Panc1 (cell line): ENCODE results near the gene SLC22A12. TPM values are rescaled to one million over a fixed set of nuclear protein-coding genes. Genes with fewer than 3 reads are reported as not detected.

Experiments used
- ATAC-seq: fragments of 200-7000 bp; cut with Tn5 transposase; 2 replicates; pipeline ENCODE4 v1.9.1; 2020; ENCODE audit warnings: mild to moderate bottlenecking, moderate library complexity
- BruUV-seq: library from RNA; stranded (reverse); fragments of 400-500 nt; replicated peaks from 2 replicates; lab custom pipeline; 2021; lab: Mats Ljungman, UMichigan
- CTCF ChIA-PET: fragments of 300-600 bp; sonication (Branson Sonifier 250); formaldehyde crosslinking; loops from one replicate; lab custom pipeline; 2022; ENCODE audit warnings: antibody characterized with exemption; lab: Charles Lee
- POLR2A ChIA-PET: fragments of 300-600 bp; sonication (Branson Sonifier 250); formaldehyde crosslinking; loops from one replicate; lab custom pipeline; 2022; ENCODE audit warnings: antibody characterized with exemption; lab: Charles Lee
- DNase-seq: peaks from one replicate; pipeline ENCODE4 v3.0.0-alpha.2; 2010; ENCODE audit warnings: low read depth, low spot score
- H3K27ac ChIP-seq: 2 replicates; pipeline ENCODE4 v1.5.1; 2011; ENCODE audit warnings: mild to moderate bottlenecking, low read length, inconsistent platforms
- H3K27me3 ChIP-seq: fragments of 200-500 bp; sonication (Bioruptor generic); 2 replicates; pipeline ENCODE4 v1.6.0; 2014; ENCODE audit warnings: low read length, inconsistent platforms; ENCODE audit not compliant: control insufficient read depth, insufficient read depth
- H3K36me3 ChIP-seq: fragments of 200-500 bp; sonication (Bioruptor generic); 2 replicates; pipeline ENCODE4 v1.5.1; 2014; ENCODE audit warnings: inconsistent platforms, mild to moderate bottlenecking, low read length, moderate library complexity; ENCODE audit not compliant: control insufficient read depth, insufficient read depth
- H3K4me1 ChIP-seq: 2 replicates; pipeline ENCODE4 v1.5.1; 2011; ENCODE audit warnings: inconsistent platforms, mild to moderate bottlenecking, low read length, moderate library complexity; ENCODE audit not compliant: control insufficient read depth, insufficient read depth
- H3K4me3 ChIP-seq, 2 experiments: 2 replicates each; pipeline ENCODE4 v1.5.1; 2011 to 2012; ENCODE audit warnings: low read depth in 2 of 2, low read length in 2 of 2, mild to moderate bottlenecking in 2 of 2, inconsistent platforms in 1 of 2, moderate library complexity in 1 of 2
- H3K9me3 ChIP-seq: fragments of 200-500 bp; sonication (Bioruptor generic); 2 replicates; pipeline ENCODE4 v1.5.1; 2014; ENCODE audit warnings: low read depth, mild to moderate bottlenecking, inconsistent platforms, low read length, moderate library complexity; ENCODE audit not compliant: control insufficient read depth, insufficient read depth
- CTCF ChIP-seq: fragments of 450-650 bp; IDR thresholded peaks from 2 replicates; pipeline ENCODE4 v1.5.1; 2017; ENCODE audit warnings: mild to moderate bottlenecking
- POLR2AphosphoS5 ChIP-seq: IDR thresholded peaks from 2 replicates; pipeline ENCODE4 v1.6.1; 2012; ENCODE audit warnings: mild to moderate bottlenecking, low read depth, low read length, moderate library complexity
- SIN3A ChIP-seq: IDR thresholded peaks from 2 replicates; pipeline ENCODE4 v1.6.1; 2012; ENCODE audit warnings: low read depth, mild to moderate bottlenecking, low read length, moderate library complexity, borderline replicate concordance; ENCODE audit not compliant: insufficient read depth
- TCF7L2 ChIP-seq: IDR thresholded peaks from 2 replicates; pipeline ENCODE4 v1.6.1; 2011; ENCODE audit warnings: mild to moderate bottlenecking, low read depth, low read length, inconsistent platforms
- in situ Hi-C: cut with HindIII; loops from 2 replicates; pipeline ENCODE4 v1.10.0; 2016; ENCODE audit warnings: low sequenced_read_pairs, low pct_unique_long_range_greater_than_20kb
- intact Hi-C: fragments of 100-400 bp; cut with micrococcal nuclease; formaldehyde crosslinking; loops from one replicate; pipeline ENCODE4 v1.10.0; 2022; ENCODE audit not compliant: unreplicated experiment
- total RNA-seq: library from RNA; stranded (reverse); gene quantifications from one replicate; pipeline ENCODE4 v1.2.1, GENCODE V29; 2021; ENCODE audit not compliant: unreplicated experiment
- TF ChIP-seq, protein P1 (sequence below), 2 experiments: IDR thresholded peaks; 2 replicates each; pipeline ENCODE4 v1.6.1; 2011 to 2012; ENCODE audit warnings: low read depth in 2 of 2, control low read depth in 1 of 2, low read length in 1 of 2, mild to moderate bottlenecking in 1 of 2, moderate library complexity in 1 of 2; ENCODE audit not compliant: insufficient read depth in 1 of 2

Gene SLC22A12
- total RNA-seq, 1 experiment from 2014 or later, result not detected

GRCh38 chr11:64601605-64602465 lies 10.8 kb downstream of the SLC22A12 start:
- Histone ChIP-seq H3K4me1 (0 out of 2 replicates have a peak, but pooled peaks cover 3% of the 10 kb centered on the region), H3K27ac (no peak overlapping the region), H3K4me3 (no peak overlapping the region), H3K27me3 (no peaks in the 10 kb centered on the region), H3K36me3 (no peaks in the 10 kb centered on the region), H3K9me3 (no peaks in the 10 kb centered on the region)
- ATAC-seq (no peak), DNase-seq (no peak)
- intact Hi-C loops, result no loop called here
- in situ Hi-C loops, result no loop called here
- no TSS peak for BruUV-seq
- TF ChIP-seq POLR2AphosphoS5, result no peak
- TF ChIP-seq CTCF, result no peak
- TF ChIP-seq, protein P1, sequence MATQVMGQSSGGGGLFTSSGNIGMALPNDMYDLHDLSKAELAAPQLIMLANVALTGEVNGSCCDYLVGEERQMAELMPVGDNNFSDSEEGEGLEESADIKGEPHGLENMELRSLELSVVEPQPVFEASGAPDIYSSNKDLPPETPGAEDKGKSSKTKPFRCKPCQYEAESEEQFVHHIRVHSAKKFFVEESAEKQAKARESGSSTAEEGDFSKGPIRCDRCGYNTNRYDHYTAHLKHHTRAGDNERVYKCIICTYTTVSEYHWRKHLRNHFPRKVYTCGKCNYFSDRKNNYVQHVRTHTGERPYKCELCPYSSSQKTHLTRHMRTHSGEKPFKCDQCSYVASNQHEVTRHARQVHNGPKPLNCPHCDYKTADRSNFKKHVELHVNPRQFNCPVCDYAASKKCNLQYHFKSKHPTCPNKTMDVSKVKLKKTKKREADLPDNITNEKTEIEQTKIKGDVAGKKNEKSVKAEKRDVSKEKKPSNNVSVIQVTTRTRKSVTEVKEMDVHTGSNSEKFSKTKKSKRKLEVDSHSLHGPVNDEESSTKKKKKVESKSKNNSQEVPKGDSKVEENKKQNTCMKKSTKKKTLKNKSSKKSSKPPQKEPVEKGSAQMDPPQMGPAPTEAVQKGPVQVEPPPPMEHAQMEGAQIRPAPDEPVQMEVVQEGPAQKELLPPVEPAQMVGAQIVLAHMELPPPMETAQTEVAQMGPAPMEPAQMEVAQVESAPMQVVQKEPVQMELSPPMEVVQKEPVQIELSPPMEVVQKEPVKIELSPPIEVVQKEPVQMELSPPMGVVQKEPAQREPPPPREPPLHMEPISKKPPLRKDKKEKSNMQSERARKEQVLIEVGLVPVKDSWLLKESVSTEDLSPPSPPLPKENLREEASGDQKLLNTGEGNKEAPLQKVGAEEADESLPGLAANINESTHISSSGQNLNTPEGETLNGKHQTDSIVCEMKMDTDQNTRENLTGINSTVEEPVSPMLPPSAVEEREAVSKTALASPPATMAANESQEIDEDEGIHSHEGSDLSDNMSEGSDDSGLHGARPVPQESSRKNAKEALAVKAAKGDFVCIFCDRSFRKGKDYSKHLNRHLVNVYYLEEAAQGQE (IDR thresholded peaks at IDR 0.05; ENCODE audit: insufficient read depth in 1 of 2, low read depth in 2 of 2, low read length in 1 of 2), result no peak
- TF ChIP-seq TCF7L2, result no peak
- TF ChIP-seq SIN3A, result no peak
- ChIA-PET POLR2A (no interaction called here), CTCF (interaction anchor here (0.7 kb wide), 1 partner anchor 225 kb away, joined by 3 read pairs; no protein-coding TSS in a partner anchor)

DNA sequence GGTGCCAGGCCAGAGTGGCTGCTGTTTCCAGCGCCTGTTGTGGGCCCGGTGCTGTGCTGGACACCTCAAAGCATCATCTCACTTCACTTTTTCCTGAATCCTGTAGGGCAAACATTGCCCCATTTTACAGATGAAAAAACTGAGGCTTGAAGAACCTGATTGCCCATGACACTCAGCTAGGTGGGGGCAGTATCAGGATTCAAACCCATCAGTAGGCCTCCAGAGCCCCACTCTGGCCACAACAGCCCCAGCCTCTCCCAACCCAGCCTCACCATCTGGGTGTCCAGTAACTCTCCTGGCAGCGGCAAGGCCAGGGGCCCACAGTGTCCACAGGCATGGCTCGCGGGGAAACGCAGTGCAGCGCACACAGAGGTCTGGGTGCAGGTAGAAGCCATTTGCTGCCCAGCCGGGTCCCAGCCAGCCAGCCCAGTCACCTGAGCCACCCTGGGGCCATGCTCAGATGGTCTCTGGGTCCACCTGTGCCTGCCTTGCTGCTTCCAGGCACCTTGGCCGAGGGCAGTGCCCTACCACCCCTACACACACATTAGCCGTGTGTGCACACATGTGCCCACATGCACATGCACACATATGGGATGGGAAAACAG lies 11.5 kb downstream of the SLC22A12 start:
- no TSS peak for BruUV-seq
- intact Hi-C loops, result no loop called here
- in situ Hi-C loops, result no loop called here
- ATAC-seq, result no peak
- TF ChIP-seq, protein P1 (IDR thresholded peaks at IDR 0.05; ENCODE audit: insufficient read depth in 1 of 2, low read depth in 2 of 2, low read length in 1 of 2), result no peak
- TF ChIP-seq CTCF, result no peak
- no peak for TF ChIP-seq POLR2AphosphoS5
- TF ChIP-seq TCF7L2, result no peak
- TF ChIP-seq SIN3A, result no peak
- H3K27me3 ChIP-seq, result no peaks in the 10 kb centered on the region
- ChIA-PET POLR2A (no interaction called here), CTCF (no interaction called here)
- H3K27ac ChIP-seq, result no peak overlapping the region
- H3K4me1 ChIP-seq, result 0 out of 2 replicates have a peak, but pooled peaks cover 3% of the 10 kb centered on the region
- H3K9me3 ChIP-seq, result no peaks in the 10 kb centered on the region
- H3K36me3 ChIP-seq, result no peaks in the 10 kb centered on the region
- DNase-seq, result no peak
- H3K4me3 ChIP-seq, result no peak overlapping the region
